Mesenchymal stem cell (in vitro differentiated cells and primary cell): ENCODE measurements around the gene COX6B2.
A peak's percentile ranks its signal among the peaks of the same experiment; 100 is the strongest.

Experiments used
- DNase-seq: peaks from one replicate; pipeline ENCODE4 v3.0.0-alpha.2; 2013
- H2AFZ ChIP-seq: one replicate; pipeline ENCODE4 v1.6.1; 2013; ENCODE audit warnings: low read depth, mild to moderate bottlenecking, control low read depth, inconsistent platforms, low read length, moderate library complexity
- H2AK5ac ChIP-seq: 2 replicates; pipeline ENCODE4 v1.6.1; 2013; ENCODE audit warnings: low read length, moderate library complexity, mild to moderate bottlenecking, inconsistent platforms; ENCODE audit not compliant: severe bottlenecking
- H2BK120ac ChIP-seq: one replicate; pipeline ENCODE4 v1.6.1; 2013; ENCODE audit warnings: low read depth, mild to moderate bottlenecking, inconsistent platforms, low read length, moderate library complexity
- H2BK12ac ChIP-seq, 2 experiments: one replicate each; pipeline ENCODE4 v1.6.1; 2013; ENCODE audit warnings: inconsistent platforms in 2 of 2, low read length in 2 of 2, mild to moderate bottlenecking in 2 of 2, moderate library complexity in 2 of 2, control low read depth in 1 of 2
- H2BK15ac ChIP-seq: one replicate; pipeline ENCODE4 v1.6.1; 2013; ENCODE audit warnings: mild to moderate bottlenecking, low read depth, inconsistent platforms; ENCODE audit not compliant: poor library complexity, severe bottlenecking
- H2BK5ac ChIP-seq: 2 replicates; pipeline ENCODE4 v1.6.1; 2013; ENCODE audit warnings: low read depth, mild to moderate bottlenecking, low read length, control low read depth, inconsistent platforms; ENCODE audit not compliant: poor library complexity, severe bottlenecking
- H3K14ac ChIP-seq, 2 experiments: one replicate each; pipeline ENCODE4 v1.6.1; 2013; ENCODE audit warnings: inconsistent platforms in 2 of 2, low read length in 2 of 2, control low read depth in 1 of 2, mild to moderate bottlenecking in 1 of 2, moderate library complexity in 1 of 2
- H3K18ac ChIP-seq, 2 experiments: one replicate each; pipeline ENCODE4 v1.6.1; 2013; ENCODE audit warnings: inconsistent platforms in 2 of 2, low read length in 2 of 2, control low read depth in 1 of 2, low read depth in 1 of 2, mild to moderate bottlenecking in 1 of 2
- H3K23ac ChIP-seq, 2 experiments: one replicate each; pipeline ENCODE4 v1.6.1; 2013; ENCODE audit warnings: inconsistent platforms in 2 of 2, low read length in 2 of 2, mild to moderate bottlenecking in 2 of 2, moderate library complexity in 2 of 2, control low read depth in 1 of 2
- H3K27ac ChIP-seq: 2 replicates; pipeline ENCODE4 v1.5.1; 2013; ENCODE audit warnings: mild to moderate bottlenecking, moderate library complexity, low read length, control low read depth, inconsistent platforms; ENCODE audit not compliant: poor library complexity, severe bottlenecking
- H3K27me3 ChIP-seq, 2 experiments: 2 replicates each; pipeline versions ENCODE4 v1.6.1 to v1.7.0; 2013; ENCODE audit warnings: low read length in 2 of 2, mild to moderate bottlenecking in 2 of 2, moderate library complexity in 2 of 2, control low read depth in 1 of 2, inconsistent platforms in 1 of 2; ENCODE audit not compliant: control insufficient read depth in 1 of 2, insufficient read depth in 1 of 2
- H3K36me3 ChIP-seq, 2 experiments: 2 replicates each; pipeline versions ENCODE4 v1.6.1 to v1.7.0; 2013; ENCODE audit warnings: low read length in 2 of 2, control low read depth in 1 of 2, inconsistent platforms in 1 of 2, low read depth in 1 of 2, mild to moderate bottlenecking in 1 of 2; ENCODE audit not compliant: insufficient read depth in 2 of 2, control insufficient read depth in 1 of 2
- H3K4ac ChIP-seq, 2 experiments: one replicate each; pipeline ENCODE4 v1.6.1; 2013; ENCODE audit warnings: inconsistent platforms in 2 of 2, low read length in 2 of 2, mild to moderate bottlenecking in 2 of 2, moderate library complexity in 2 of 2, control low read depth in 1 of 2, low read depth in 1 of 2
- H3K4me1 ChIP-seq: 2 replicates; pipeline ENCODE4 v1.6.1; 2013; ENCODE audit warnings: low read depth, low read length, control low read depth; ENCODE audit not compliant: control insufficient read depth, insufficient read depth
- H3K4me2 ChIP-seq: 2 replicates; pipeline ENCODE4 v1.6.1; 2013; ENCODE audit warnings: low read length, mild to moderate bottlenecking, inconsistent platforms; ENCODE audit not compliant: poor library complexity, severe bottlenecking
- H3K4me3 ChIP-seq, 2 experiments: 2 replicates each; pipeline versions ENCODE4 v1.5.1 to v1.7.0; 2013; ENCODE audit warnings: low read length in 2 of 2, mild to moderate bottlenecking in 2 of 2, control low read depth in 1 of 2, low read depth in 1 of 2; ENCODE audit not compliant: insufficient read depth in 1 of 2
- H3K79me1 ChIP-seq: replicated peaks from 2 replicates; pipeline ENCODE4 v1.6.1; 2013; ENCODE audit warnings: mild to moderate bottlenecking, control low read depth, low read length, inconsistent platforms; ENCODE audit not compliant: poor library complexity, severe bottlenecking
- H3K9ac ChIP-seq: 2 replicates; pipeline ENCODE4 v1.7.0; 2013; ENCODE audit warnings: mild to moderate bottlenecking, low read length, moderate library complexity
- H3K9me3 ChIP-seq: 2 replicates; pipeline ENCODE4 v1.7.0; 2013; ENCODE audit warnings: mild to moderate bottlenecking, low read length; ENCODE audit not compliant: control insufficient read depth
- H4K8ac ChIP-seq: one replicate; pipeline ENCODE4 v1.6.1; 2013; ENCODE audit warnings: inconsistent platforms, mild to moderate bottlenecking, low read length, moderate library complexity
- H4K91ac ChIP-seq: one replicate; pipeline ENCODE4 v1.6.1; 2013; ENCODE audit warnings: mild to moderate bottlenecking, low read length, inconsistent platforms
- WGBS: methylation state at CpG from one replicate; pipeline ENCODE4 v1.1.7; 2013; ENCODE audit warnings: mixed read lengths; 5-methylcytosine and 5-hydroxymethylcytosine counted together

The COX6B2 gene

DNA sequence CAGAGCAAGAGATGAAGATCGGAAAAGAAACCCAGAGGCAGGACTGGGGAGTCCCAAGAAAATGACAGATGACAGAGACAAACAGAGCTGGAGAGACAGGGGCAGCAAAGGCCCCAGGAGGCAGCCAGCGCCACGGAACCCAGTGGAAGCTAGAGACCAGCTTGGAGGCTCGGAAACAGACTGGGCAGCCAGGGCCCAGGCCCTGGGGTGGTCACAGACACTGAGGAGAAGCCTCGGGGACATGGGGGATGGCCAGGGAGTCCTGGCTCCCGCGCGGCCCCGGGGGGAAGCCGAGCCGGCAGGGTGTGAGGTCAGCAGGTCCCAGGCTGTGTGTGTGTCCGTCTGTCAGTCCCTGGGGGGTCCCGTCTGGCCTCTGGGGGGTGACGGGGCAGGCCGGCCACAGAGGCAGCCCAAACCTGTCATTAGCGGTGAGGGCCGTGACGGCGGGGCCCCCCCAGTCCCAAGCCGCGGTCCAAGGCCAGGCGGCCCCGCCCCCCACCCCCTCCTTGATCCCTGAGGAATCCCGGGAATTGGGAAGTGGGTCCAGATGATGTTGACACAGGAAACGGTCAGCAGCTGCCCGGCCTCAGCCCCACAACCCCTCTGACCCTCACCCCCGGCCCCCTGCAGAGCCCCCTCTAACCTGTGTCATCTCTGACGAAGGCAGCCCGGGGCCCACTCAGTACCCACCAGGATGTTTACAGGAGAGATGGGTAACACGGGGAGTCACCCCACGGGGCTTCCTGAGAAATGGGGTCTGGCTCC, 19.7 kb upstream of the COX6B2 start:
- H3K4ac ChIP-seq = peak overlapping the region; percentile 28 to 66
- H3K23ac ChIP-seq = no peak overlapping the region
- H2BK15ac ChIP-seq = peak overlapping the region; percentile 30
- no peak overlapping the region for H3K4me3 ChIP-seq
- peak overlapping the region; percentile 93 for H3K27ac ChIP-seq
- H3K9me3 ChIP-seq = no peaks in the 10 kb centered on the region
- no peak overlapping the region for H3K9ac ChIP-seq
- DNase-seq = peak; percentile 61
- H3K79me1 ChIP-seq = no peaks in the 10 kb centered on the region
- H2BK120ac ChIP-seq = peak overlapping the region; percentile 69
- H4K8ac ChIP-seq = peak overlapping the region; percentile 78
- peak overlapping the region in 1 of 2 experiments; percentile 76 for H3K14ac ChIP-seq
- peak overlapping the region; percentile 22 for H4K91ac ChIP-seq
- 6% methylated on average over 24 of the region's 31 CpGs for WGBS
- no peaks in the 10 kb centered on the region for H3K36me3 ChIP-seq
- H2AFZ ChIP-seq = peak overlapping the region; percentile 59
- H3K4me1 ChIP-seq = peaks cover 61% of the 10 kb centered on the region
- peaks cover 0 to 28% of the 10 kb centered on the region in 2 experiments for H3K27me3 ChIP-seq
- H2BK12ac ChIP-seq = peak overlapping the region in 1 of 2 experiments; percentile 64
- H3K18ac ChIP-seq = peak overlapping the region; percentile 68 to 72
- peak overlapping the region; percentile 92 for H2BK5ac ChIP-seq
- peak overlapping the region; percentile 87 for H2AK5ac ChIP-seq
- peak overlapping the region; percentile 20 for H3K4me2 ChIP-seq

DNA sequence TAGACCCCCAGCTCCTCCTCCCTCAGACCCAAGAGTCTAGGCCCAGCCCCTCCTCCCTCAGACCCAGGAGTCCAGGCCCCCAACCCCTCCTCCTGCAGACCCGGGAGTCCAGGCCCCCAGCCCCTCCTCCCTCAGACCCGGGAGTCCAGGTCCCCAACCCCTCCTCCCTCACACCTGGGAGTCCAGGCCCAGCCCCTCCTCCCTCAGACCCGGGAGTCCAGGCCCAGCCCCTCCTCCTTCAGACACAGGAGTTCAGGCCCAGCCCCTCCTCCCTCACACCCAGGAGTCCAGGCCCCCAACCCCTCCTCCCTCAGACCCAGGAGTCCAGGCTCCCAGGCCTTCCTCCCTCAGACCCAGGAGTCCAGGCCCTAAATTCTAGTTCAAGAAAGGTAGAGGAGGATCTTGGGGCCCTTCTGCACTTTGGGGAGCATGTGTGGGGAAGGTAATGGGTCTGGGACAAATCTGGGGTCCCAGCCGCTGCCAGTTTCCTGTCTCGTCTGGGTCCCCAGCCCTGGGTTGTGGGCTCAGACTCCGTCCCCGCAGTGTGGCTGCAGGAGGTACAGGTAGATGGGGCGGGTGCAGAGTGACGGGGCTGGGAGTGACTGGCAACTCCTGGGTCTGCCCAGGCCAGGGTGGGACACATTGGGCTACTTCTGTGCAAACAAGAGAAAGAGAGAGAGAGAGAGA, 18.9 kb upstream of the COX6B2 start:
- Histone ChIP-seq H3K23ac (no peak overlapping the region), H2AFZ (no peak overlapping the region), H3K4ac (peak overlapping the region; percentile 28 to 63), H2BK5ac (peak overlapping the region; percentile 92), H3K79me1 (no peaks in the 10 kb centered on the region), H3K14ac (no peak overlapping the region), H3K4me2 (no peak overlapping the region), H3K9me3 (no peaks in the 10 kb centered on the region), H3K27me3 (peaks cover 0 to 22% of the 10 kb centered on the region in 2 experiments), H4K8ac (peak overlapping the region; percentile 78), H3K9ac (no peak overlapping the region), H3K36me3 (peaks cover 0 to 2% of the 10 kb centered on the region in 2 experiments), H2BK120ac (peak overlapping the region; percentile 69), H2BK12ac (peak overlapping the region in 1 of 2 experiments; percentile 85), H2BK15ac (no peak overlapping the region), H3K27ac (peak overlapping the region; percentile 93), H2AK5ac (peak overlapping the region; percentile 87), H4K91ac (peak overlapping the region; percentile 1), H3K4me3 (no peak overlapping the region), H3K18ac (peak overlapping the region; percentile 72 to 85), H3K4me1 (peaks cover 65% of the 10 kb centered on the region)
- DNase-seq = no peak
- WGBS = 60% methylated on average over 8 of the region's 9 CpGs

DNA sequence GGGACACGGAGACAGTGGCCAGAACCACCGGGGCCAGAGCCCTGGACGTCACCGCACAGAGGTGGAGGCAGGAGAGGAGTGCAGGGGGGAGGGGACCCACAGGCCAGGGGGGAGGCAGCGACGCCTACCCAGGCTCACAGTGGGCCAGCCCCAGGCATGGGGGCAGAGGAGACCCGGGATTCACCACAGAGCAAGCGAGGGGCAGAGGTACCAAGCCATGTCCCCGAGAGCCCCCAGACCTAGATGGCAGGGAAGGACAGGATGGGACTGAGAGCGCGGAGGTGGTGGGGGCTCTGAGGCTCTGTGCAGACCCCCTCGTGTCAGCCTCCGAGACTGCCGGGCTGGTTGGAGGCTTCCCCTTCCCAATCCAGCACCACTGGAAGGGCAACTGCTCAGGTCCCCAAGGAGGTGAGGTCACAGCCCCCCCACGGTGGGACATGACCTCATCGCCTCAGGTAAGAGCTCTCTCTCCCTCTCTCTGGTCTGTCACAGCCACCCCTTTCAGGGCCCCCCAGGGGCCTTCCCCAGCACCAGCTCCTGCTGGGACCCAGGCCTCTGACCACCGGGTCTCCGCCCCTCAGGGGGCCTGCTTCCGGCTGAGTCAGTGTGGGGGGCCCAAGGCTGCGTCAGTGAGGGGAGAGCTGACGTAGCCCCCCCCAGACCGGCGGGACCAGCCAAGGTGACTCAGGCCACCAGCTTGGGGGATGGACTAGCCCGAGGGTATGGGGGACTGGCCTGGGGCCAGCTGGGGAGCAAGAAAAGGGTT, 18.0 kb upstream of the COX6B2 start:
- H2BK12ac ChIP-seq = peak overlapping the region in 1 of 2 experiments; percentile 79
- H3K9ac ChIP-seq = no peak overlapping the region
- H3K4ac ChIP-seq = peak overlapping the region in 1 of 2 experiments; percentile 43
- peak; percentile 79 for DNase-seq
- H3K23ac ChIP-seq = no peak overlapping the region
- H4K91ac ChIP-seq = peak overlapping the region; percentile 19
- H3K79me1 ChIP-seq = peaks cover 3% of the 10 kb centered on the region
- H3K27ac ChIP-seq = peak overlapping the region; percentile 93
- no peak overlapping the region for H2AFZ ChIP-seq
- peak overlapping the region; percentile 16 for H2AK5ac ChIP-seq
- H3K4me2 ChIP-seq = no peak overlapping the region
- peaks cover 0 to 16% of the 10 kb centered on the region in 2 experiments for H3K27me3 ChIP-seq
- H3K36me3 ChIP-seq = peaks cover 0 to 12% of the 10 kb centered on the region in 2 experiments
- H3K4me1 ChIP-seq = peaks cover 68% of the 10 kb centered on the region
- no peak overlapping the region for H3K4me3 ChIP-seq
- H3K14ac ChIP-seq = peak overlapping the region in 1 of 2 experiments; percentile 48
- WGBS = 47% methylated on average over 19 of the region's 24 CpGs
- peak overlapping the region; percentile 54 for H4K8ac ChIP-seq
- H3K9me3 ChIP-seq = no peaks in the 10 kb centered on the region
- H3K18ac ChIP-seq = peak overlapping the region in 1 of 2 experiments; percentile 34
- peak overlapping the region; percentile 92 for H2BK15ac ChIP-seq
- H2BK120ac ChIP-seq = no peak overlapping the region
- peak overlapping the region; percentile 92 for H2BK5ac ChIP-seq
